Parathyroid adenoma (tissue), 2 donors: ENCODE measurements around the gene MATCAP1.

ENCODE experiments used
- H2AFZ ChIP-seq: fragments of 300-600 bp; sonication (generic); one replicate; pipeline ENCODE4 v1.7.0; 2017; ENCODE audit warnings: antibody characterized with exemption, mild to moderate bottlenecking
- H3K27ac ChIP-seq: fragments of 300-600 bp; sonication (generic); one replicate; pipeline ENCODE4 v1.7.0; 2017
- H3K27me3 ChIP-seq: fragments of 300-600 bp; sonication (generic); one replicate; pipeline ENCODE4 v1.7.0; 2017; ENCODE audit warnings: low read length; ENCODE audit not compliant: control insufficient read depth, insufficient read depth
- H3K36me3 ChIP-seq: fragments of 300-600 bp; sonication (generic); one replicate; pipeline ENCODE4 v1.7.0; 2017; ENCODE audit warnings: low read length; ENCODE audit not compliant: control insufficient read depth, insufficient read depth
- H3K4me1 ChIP-seq: fragments of 300-600 bp; sonication (generic); one replicate; pipeline ENCODE4 v1.7.0; 2017; ENCODE audit warnings: control low read depth
- H3K4me2 ChIP-seq: fragments of 300-600 bp; sonication (generic); one replicate; pipeline ENCODE4 v1.7.0; 2017; ENCODE audit warnings: low read length
- H3K4me3 ChIP-seq: fragments of 300-600 bp; sonication (generic); one replicate; pipeline ENCODE4 v1.7.0; 2017; ENCODE audit warnings: low read depth, low read length
- H3K79me2 ChIP-seq: fragments of 300-600 bp; sonication (generic); one replicate; pipeline ENCODE4 v1.7.0; 2017; ENCODE audit warnings: control low read depth
- H3K9ac ChIP-seq: fragments of 300-600 bp; sonication (generic); one replicate; pipeline ENCODE4 v1.7.0; 2017; ENCODE audit warnings: mild to moderate bottlenecking
- H3K9me3 ChIP-seq: fragments of 300-600 bp; sonication (generic); one replicate; pipeline ENCODE4 v1.7.0; 2017; ENCODE audit warnings: low read length; ENCODE audit not compliant: control insufficient read depth
- CTCF ChIP-seq: fragments of 300-600 bp; sonication (generic); IDR thresholded peaks from one replicate; pipeline ENCODE4 v1.7.0; 2017; ENCODE audit warnings: antibody characterized with exemption, mild to moderate bottlenecking
- donor health status: primary hyperparathyroidism.

MATCAP1 gene

GRCh38 chr16:67190041-67190440 is 6.3 kb upstream of the MATCAP1 start, which contains the start of gene EXOC3L1:
EXOC3L1 (minus strand) TSS chr16:67190136; CDS start chr16:67189676, 460 bp downstream.
- H3K27me3 ChIP-seq: no peaks in the 10 kb centered on the region
- no peak within 1 kb of the TSS for H3K4me2 ChIP-seq
- TF ChIP-seq CTCF: no peak
- no peak within 1 kb of the TSS for H3K27ac ChIP-seq
- H3K4me1 ChIP-seq: peaks cover 20% of the 10 kb centered on the region
- H3K79me2 ChIP-seq: peaks cover 10% of the 10 kb centered on the region
- no peak within 1 kb of the TSS for H3K9ac ChIP-seq
- H2AFZ ChIP-seq: no peak within 1 kb of the TSS
- no peak within 1 kb of the TSS for H3K4me3 ChIP-seq
- no peaks in the 10 kb centered on the region for H3K9me3 ChIP-seq
- no peaks in the 10 kb centered on the region for H3K36me3 ChIP-seq

GRCh38 chr16:67188798-67189197 is 5.0 kb upstream of the MATCAP1 start:
- no peak for TF ChIP-seq CTCF
- no peaks in the 10 kb centered on the region for H3K27me3 ChIP-seq
- H3K4me1 ChIP-seq: peaks cover 25% of the 10 kb centered on the region
- H2AFZ ChIP-seq: no peak overlapping the region
- H3K27ac ChIP-seq: no peak overlapping the region
- peaks cover 10% of the 10 kb centered on the region for H3K79me2 ChIP-seq
- no peaks in the 10 kb centered on the region for H3K36me3 ChIP-seq
- H3K9ac ChIP-seq: no peak overlapping the region
- no peak overlapping the region for H3K4me2 ChIP-seq
- H3K9me3 ChIP-seq: no peaks in the 10 kb centered on the region
- no peak overlapping the region for H3K4me3 ChIP-seq

- no peak overlapping the region for H3K4me2 ChIP-seq
- peaks cover 21% of the 10 kb centered on the region for H3K4me1 ChIP-seq
- H3K4me3 ChIP-seq: no peak overlapping the region
- H3K27me3 ChIP-seq: no peaks in the 10 kb centered on the region
- no peaks in the 10 kb centered on the region for H3K36me3 ChIP-seq
- no peaks in the 10 kb centered on the region for H3K9me3 ChIP-seq
- peaks cover 9% of the 10 kb centered on the region for H3K79me2 ChIP-seq
- no peak overlapping the region for H3K9ac ChIP-seq
- no peak for TF ChIP-seq CTCF
- no peak overlapping the region for H2AFZ ChIP-seq
- H3K27ac ChIP-seq: no peak overlapping the region
These were observed 4.6 kb upstream of the MATCAP1 start for GRCh38 chr16:67188323-67188722.

- no peak overlapping the region for H2AFZ ChIP-seq
- H3K4me3 ChIP-seq: no peak overlapping the region
- H3K36me3 ChIP-seq: no peaks in the 10 kb centered on the region
- no peak overlapping the region for H3K4me2 ChIP-seq
- no peaks in the 10 kb centered on the region for H3K9me3 ChIP-seq
- no peak for TF ChIP-seq CTCF
- peaks cover 2% of the 10 kb centered on the region for H3K79me2 ChIP-seq
- no peaks in the 10 kb centered on the region for H3K27me3 ChIP-seq
- peaks cover 18% of the 10 kb centered on the region for H3K4me1 ChIP-seq
- no peak overlapping the region for H3K27ac ChIP-seq
- no peak overlapping the region for H3K9ac ChIP-seq
These were observed 3.6 kb upstream of the MATCAP1 start for GRCh38 chr16:67187175-67187890.

GRCh38 chr16:67186550-67186950 is 2.8 kb upstream of the MATCAP1 start:
- Histone ChIP-seq H3K27me3 (no peaks in the 10 kb centered on the region), H3K4me1 (peaks cover 18% of the 10 kb centered on the region), H3K27ac (no peak overlapping the region), H3K9me3 (no peaks in the 10 kb centered on the region), H3K36me3 (no peaks in the 10 kb centered on the region), H3K79me2 (no peaks in the 10 kb centered on the region), H2AFZ (no peak overlapping the region), H3K9ac (no peak overlapping the region), H3K4me2 (no peak overlapping the region), H3K4me3 (no peak overlapping the region)
- no peak for TF ChIP-seq CTCF
